IMR-90 (cell line): ENCODE results near the gene ACSL6. TPM values are rescaled to one million over a fixed set of nuclear protein-coding genes. Genes with fewer than 3 reads are reported as not detected.

ENCODE experiments used
- ATAC-seq: fragments of 200-7000 bp; cut with Tn5 transposase; 2 replicates; pipeline ENCODE4 v1.9.1; 2020; ENCODE audit warnings: low read depth, mild to moderate bottlenecking, moderate library complexity
- BruUV-seq: library from RNA; stranded (reverse); fragments of 400-500 nt; replicated peaks from 2 replicates; lab custom pipeline; 2021; lab: Mats Ljungman, UMichigan
- CTCF ChIA-PET: fragments of 300-600 bp; formaldehyde crosslinking; extraction: SDS; loops from one replicate; lab custom pipeline; 2021; ENCODE audit warnings: antibody characterized with exemption; lab: Yijun Ruan, JAX
- POLR2A ChIA-PET: fragments of 300-600 bp; sonication (Branson Sonifier 250); formaldehyde crosslinking; loops from one replicate; lab custom pipeline; 2022; ENCODE audit warnings: antibody characterized with exemption; ENCODE audit not compliant: unreplicated experiment; lab: Charles Lee
- DNase-seq: peaks from one replicate; pipeline ENCODE4 v3.0.0; 2013
- H2AFZ ChIP-seq: replicated peaks from 2 replicates; pipeline ENCODE3; 2013; ENCODE audit warnings: low read length, mild to moderate bottlenecking; ENCODE audit not compliant: poor library complexity
- H2AK5ac ChIP-seq: 2 replicates; pipeline ENCODE4 v1.6.1; 2013; ENCODE audit warnings: low read depth, low read length, inconsistent platforms
- H2AK9ac ChIP-seq: replicated peaks from 2 replicates; pipeline ENCODE3; 2013; ENCODE audit warnings: mild to moderate bottlenecking, low read depth, low read length, moderate library complexity; ENCODE audit not compliant: poor library complexity
- H2BK120ac ChIP-seq: 2 replicates; pipeline ENCODE4 v1.6.1; 2013; ENCODE audit warnings: low read depth, low read length, inconsistent platforms
- H2BK15ac ChIP-seq: 3 replicates; pipeline ENCODE4 v1.6.1; 2013; ENCODE audit warnings: low read depth, low read length, inconsistent platforms
- H2BK20ac ChIP-seq: 2 replicates; pipeline ENCODE4 v1.6.1; 2013; ENCODE audit warnings: low read depth, mild to moderate bottlenecking, inconsistent platforms, low read length, moderate library complexity
- H2BK5ac ChIP-seq: 2 replicates; pipeline ENCODE4 v1.6.1; 2013; ENCODE audit warnings: mild to moderate bottlenecking, low read depth, low read length, inconsistent platforms; ENCODE audit not compliant: poor library complexity, severe bottlenecking
- H3K14ac ChIP-seq: replicated peaks from 2 replicates; pipeline ENCODE4 v1.6.1; 2013; ENCODE audit warnings: low read depth, low read length, inconsistent platforms
- H3K18ac ChIP-seq: 2 replicates; pipeline ENCODE4 v1.6.1; 2013; ENCODE audit warnings: low read depth, low read length, control low read depth
- H3K23ac ChIP-seq: 2 replicates; pipeline ENCODE4 v1.6.1; 2013; ENCODE audit warnings: low read depth, low read length, inconsistent platforms
- H3K27ac ChIP-seq: 2 replicates; pipeline ENCODE4 v1.5.1; 2013; ENCODE audit warnings: mild to moderate bottlenecking, control low read depth, low read length; ENCODE audit not compliant: insufficient read depth
- H3K27me3 ChIP-seq: 2 replicates; pipeline ENCODE4 v1.6.1; 2013; ENCODE audit warnings: low read length; ENCODE audit not compliant: control insufficient read depth, insufficient read depth
- H3K36me3 ChIP-seq: 2 replicates; pipeline ENCODE4 v1.6.1; 2013; ENCODE audit warnings: low read length, mixed read lengths; ENCODE audit not compliant: control insufficient read depth, insufficient read depth
- H3K4ac ChIP-seq: 2 replicates; pipeline ENCODE4 v1.6.1; 2013; ENCODE audit warnings: low read depth, low read length, inconsistent platforms
- H3K4me1 ChIP-seq: 2 replicates; pipeline ENCODE4 v1.6.1; 2013; ENCODE audit warnings: low read length, mixed read lengths; ENCODE audit not compliant: control insufficient read depth, insufficient read depth
- H3K4me2 ChIP-seq: 2 replicates; pipeline ENCODE4 v1.6.1; 2013; ENCODE audit warnings: low read depth, mild to moderate bottlenecking, control low read depth, low read length, moderate library complexity
- H3K4me3 ChIP-seq: 2 replicates; pipeline ENCODE4 v1.5.1; 2013; ENCODE audit warnings: low read depth, mild to moderate bottlenecking, control low read depth, low read length, moderate library complexity; ENCODE audit not compliant: insufficient read depth
- H3K56ac ChIP-seq: 2 replicates; pipeline ENCODE4 v1.6.1; 2013; ENCODE audit warnings: low read length, inconsistent platforms; ENCODE audit not compliant: insufficient read depth; ENCODE audit errors: extremely low read depth
- H3K79me1 ChIP-seq, 2 experiments: 2 replicates each; pipeline ENCODE4 v1.6.1; 2013; ENCODE audit warnings: low read length in 2 of 2, inconsistent platforms in 1 of 2, low read depth in 1 of 2
- H3K9ac ChIP-seq: 2 replicates; pipeline ENCODE4 v1.6.1; 2013; ENCODE audit warnings: low read depth, low read length, control low read depth
- H3K9me1 ChIP-seq: 2 replicates; pipeline ENCODE4 v1.6.1; 2013; ENCODE audit warnings: low read length, inconsistent platforms; ENCODE audit not compliant: insufficient read depth
- H3K9me3 ChIP-seq: 2 replicates; pipeline ENCODE4 v1.6.1; 2013; ENCODE audit warnings: low read length; ENCODE audit not compliant: control insufficient read depth, insufficient read depth
- H4K20me1 ChIP-seq: 2 replicates; pipeline ENCODE4 v1.6.1; 2013; ENCODE audit warnings: low read length, inconsistent platforms; ENCODE audit not compliant: insufficient read depth
- H4K5ac ChIP-seq: 2 replicates; pipeline ENCODE4 v1.6.1; 2013; ENCODE audit warnings: mild to moderate bottlenecking, low read depth, low read length, control low read depth
- H4K8ac ChIP-seq, 2 experiments: 2 replicates each; pipeline ENCODE4 v1.6.1; 2013; ENCODE audit warnings: low read depth in 2 of 2, low read length in 2 of 2, control low read depth in 1 of 2, inconsistent platforms in 1 of 2
- H4K91ac ChIP-seq: 2 replicates; pipeline ENCODE4 v1.6.1; 2013; ENCODE audit warnings: low read depth, low read length, inconsistent platforms; ENCODE audit not compliant: insufficient read depth
- CEBPB ChIP-seq: IDR thresholded peaks from 2 replicates; pipeline ENCODE4 v1.6.1; 2012; ENCODE audit warnings: low read depth, low read length, improper control_type of control experiment
- WGBS, 2 experiments: methylation state at CpG; one replicate each; pipeline versions ENCODE4 v1.1.5 to v1.1.7; 2013; ENCODE audit warnings: missing lambda C conversion rate in 2 of 2; ENCODE audit not compliant: insufficient read length in 1 of 2; ENCODE audit errors: extremely low coverage in 2 of 2; 5-methylcytosine and 5-hydroxymethylcytosine counted together
- dilution Hi-C: fragments of 300-500 bp; cut with HindIII; formaldehyde crosslinking; loops from one replicate; pipeline ENCODE4 v1.14.3; 2018; ENCODE audit warnings: low sequenced_read_pairs; ENCODE audit not compliant: unreplicated experiment
- in situ Hi-C: fragments of 300-500 bp; cut with MboI; formaldehyde crosslinking; loops from 3 replicates; pipeline ENCODE4 v1.14.3; 2019; ENCODE audit warnings: low sequenced_read_pairs, inconsistent platforms, mixed read lengths
- intact Hi-C: fragments of 100-400 bp; cut with micrococcal nuclease; formaldehyde crosslinking; loops from 2 replicates; pipeline ENCODE4 v1.10.0; 2022
- polyA plus RNA-seq, 3 experiments: library from polyadenylated mRNA; depleted of rRNA; stranded (reverse); fragments of >200 nt; gene quantifications; 2 replicates each; pipeline ENCODE4 v1.2.3, GENCODE V29; 2012; ENCODE audit warnings: low replicate concordance in 1 of 3
- total RNA-seq: library from RNA; depleted of rRNA; stranded (reverse); fragments of >200 nt; gene quantifications from 2 replicates; pipeline ENCODE4 v1.2.3, GENCODE V29; 2012

The ACSL6 gene
- total and polyA plus RNA-seq, 2 of the 4 experiments (the other 2 are of a cell fraction) = not detected

GRCh38 chr5:131974622-131974955, 36.9 kb downstream of the ACSL6 start:
- ATAC-seq (no peak), DNase-seq (no peak)
- no peaks in the 10 kb centered on the region for H3K36me3 ChIP-seq
- no peaks in the 10 kb centered on the region for H4K20me1 ChIP-seq
- intact Hi-C loops (no loop called here), dilution Hi-C loops (no loop called here), in situ Hi-C loops (no loop called here)
- no peak overlapping the region for H3K23ac ChIP-seq
- no peaks in the 10 kb centered on the region for H3K4me1 ChIP-seq
- H3K14ac ChIP-seq = no peak overlapping the region
- peaks cover 3% of the 10 kb centered on the region for H3K27me3 ChIP-seq
- H2AFZ ChIP-seq = no peak overlapping the region
- H3K4me2 ChIP-seq = no peak overlapping the region
- CTCF ChIA-PET = no interaction called here
- no peak overlapping the region for H4K5ac ChIP-seq
- H3K4me3 ChIP-seq = no peak overlapping the region
- no peak overlapping the region for H2BK20ac ChIP-seq
- POLR2A ChIA-PET = no interaction called here
- H4K91ac ChIP-seq = no peak overlapping the region
- H2BK120ac ChIP-seq = no peak overlapping the region
- H3K4ac ChIP-seq = no peak overlapping the region
- no peak overlapping the region for H3K18ac ChIP-seq
- H2BK5ac ChIP-seq = no peak overlapping the region
- BruUV-seq = no TSS peak
- peak overlapping the region; percentile 37 for H2AK9ac ChIP-seq
- no peak overlapping the region for H2BK15ac ChIP-seq
- no peak overlapping the region for H3K56ac ChIP-seq
- no peaks in the 10 kb centered on the region for H3K79me1 ChIP-seq
- 53% methylated on average over 3 of the region's 5 CpGs; no CpG with 5 or more reads in 1 of the 2 experiments for WGBS, 2 experiments
- no peak overlapping the region for H3K27ac ChIP-seq
- H3K9me1 ChIP-seq = no peaks in the 10 kb centered on the region
- no peak overlapping the region for H2AK5ac ChIP-seq
- no peaks in the 10 kb centered on the region for H3K9me3 ChIP-seq
- no peak overlapping the region for H3K9ac ChIP-seq
- no peak for TF ChIP-seq CEBPB
- H4K8ac ChIP-seq = no peak overlapping the region
